Mesothelial cell of epicardium (in vitro differentiated cells): ENCODE results near the gene FLNA. TPM values are rescaled to one million over a fixed set of nuclear protein-coding genes. Genes with fewer than 3 reads are reported as not detected.

Experiments used
- DNase-seq, 2 experiments: peaks; one replicate each; pipeline ENCODE4 v3.0.0; 2021; ENCODE audit warnings: low spot score in 2 of 2; ENCODE audit not compliant: unreplicated experiment in 2 of 2
- H3K27ac Mint-ChIP-seq: 2 replicates; pipeline ENCODE4 v1.8.0; 2021; ENCODE audit warnings: mixed read lengths
- H3K27me3 Mint-ChIP-seq: 2 replicates; pipeline ENCODE4 v1.8.0; 2021; ENCODE audit warnings: low read depth, mixed read lengths
- H3K36me3 Mint-ChIP-seq: 2 replicates; pipeline ENCODE4 v1.8.0; 2021; ENCODE audit warnings: mixed read lengths
- H3K4me1 Mint-ChIP-seq: 2 replicates; pipeline ENCODE4 v1.8.0; 2021; ENCODE audit warnings: mixed read lengths
- H3K4me3 Mint-ChIP-seq: 2 replicates; pipeline ENCODE4 v1.8.0; 2021; ENCODE audit warnings: mild to moderate bottlenecking, moderate library complexity, mixed read lengths
- H3K9me3 Mint-ChIP-seq: 2 replicates; pipeline ENCODE4 v1.8.0; 2021; ENCODE audit warnings: mixed read lengths
- CTCF ChIP-seq: fragments of 200-600 bp; sonication (generic); IDR thresholded peaks from one replicate; pipeline ENCODE4 v1.5.0; 2021; ENCODE audit warnings: antibody characterized with exemption; ENCODE audit not compliant: unreplicated experiment
- total RNA-seq: library from RNA; stranded (reverse); gene quantifications from 3 replicates; pipeline ENCODE4 v1.2.1, GENCODE V29; 2021

Gene FLNA
- total RNA-seq, 1 donor from 2014 or later, result 1,412 TPM

GRCh38 chrX:154408659-154409221 lies 34.3 kb upstream of the FLNA start:
- Mint-ChIP-seq H3K27me3 (no peaks in the 10 kb centered on the region), H3K4me1 (peaks cover 12% of the 10 kb centered on the region), H3K27ac (peak overlapping the region; percentile 7), H3K4me3 (peak overlapping the region; percentile 44), H3K9me3 (no peaks in the 10 kb centered on the region), H3K36me3 (peaks cover 4% of the 10 kb centered on the region)
- TF ChIP-seq CTCF, result no peak
- no peak for DNase-seq

- DNase-seq, result no peak
- H3K4me3 Mint-ChIP-seq, result no peak overlapping the region
- no peak for TF ChIP-seq CTCF
- H3K27me3 Mint-ChIP-seq, result no peaks in the 10 kb centered on the region
- peaks cover 9% of the 10 kb centered on the region for H3K36me3 Mint-ChIP-seq
- H3K9me3 Mint-ChIP-seq, result no peaks in the 10 kb centered on the region
- H3K4me1 Mint-ChIP-seq, result peaks cover 13% of the 10 kb centered on the region
- H3K27ac Mint-ChIP-seq, result no peak overlapping the region
Measured at GRCh38 chrX:154404625-154405192, 30.3 kb upstream of the FLNA start.

- no peak overlapping the region for H3K4me3 Mint-ChIP-seq
- no peaks in the 10 kb centered on the region for H3K9me3 Mint-ChIP-seq
- TF ChIP-seq CTCF, result no peak
- no peaks in the 10 kb centered on the region for H3K27me3 Mint-ChIP-seq
- H3K36me3 Mint-ChIP-seq, result peaks cover 17% of the 10 kb centered on the region
- no peak for DNase-seq
- H3K27ac Mint-ChIP-seq, result no peak overlapping the region
- peaks cover 14% of the 10 kb centered on the region for H3K4me1 Mint-ChIP-seq
Measured at GRCh38 chrX:154403858-154404257, 29.4 kb upstream of the FLNA start.

GRCh38 chrX:154403192-154403591 lies 28.8 kb upstream of the FLNA start:
- Mint-ChIP-seq H3K4me3 (no peak overlapping the region), H3K9me3 (no peaks in the 10 kb centered on the region), H3K27me3 (no peaks in the 10 kb centered on the region), H3K4me1 (peaks cover 10% of the 10 kb centered on the region), H3K27ac (no peak overlapping the region), H3K36me3 (peaks cover 20% of the 10 kb centered on the region)
- no peak for TF ChIP-seq CTCF
- DNase-seq, result no peak

GRCh38 chrX:154402622-154403127 lies 28.2 kb upstream of the FLNA start:
- no peak for DNase-seq
- H3K4me3 Mint-ChIP-seq, result no peak overlapping the region
- H3K27ac Mint-ChIP-seq, result no peak overlapping the region
- peaks cover 11% of the 10 kb centered on the region for H3K4me1 Mint-ChIP-seq
- H3K9me3 Mint-ChIP-seq, result no peaks in the 10 kb centered on the region
- H3K36me3 Mint-ChIP-seq, result peaks cover 20% of the 10 kb centered on the region
- no peaks in the 10 kb centered on the region for H3K27me3 Mint-ChIP-seq
- TF ChIP-seq CTCF, result no peak
